Upper lobe of left lung (tissue), 4 donors: ENCODE measurements around the gene SH3GL2.

ENCODE experiments used
- POLR2A ChIP-seq, 4 donors: fragments of 450-650 bp; IDR thresholded peaks; one replicate each; pipeline ENCODE4 v1.5.1; 2016 to 2017; ENCODE audit warnings: antibody characterized with exemption in 4 of 4, mild to moderate bottlenecking in 2 of 4
- TF ChIP-seq, protein P1 (sequence below), 6 experiments: fragments of 450-650 bp in 4 of 6; fragments of 200-600 bp in 2 of 6; sonication (generic) in 2 of 6; IDR thresholded peaks; one replicate each; pipeline ENCODE4 v1.5.1; 2016 to 2019; ENCODE audit warnings: antibody characterized with exemption in 6 of 6

DNA sequence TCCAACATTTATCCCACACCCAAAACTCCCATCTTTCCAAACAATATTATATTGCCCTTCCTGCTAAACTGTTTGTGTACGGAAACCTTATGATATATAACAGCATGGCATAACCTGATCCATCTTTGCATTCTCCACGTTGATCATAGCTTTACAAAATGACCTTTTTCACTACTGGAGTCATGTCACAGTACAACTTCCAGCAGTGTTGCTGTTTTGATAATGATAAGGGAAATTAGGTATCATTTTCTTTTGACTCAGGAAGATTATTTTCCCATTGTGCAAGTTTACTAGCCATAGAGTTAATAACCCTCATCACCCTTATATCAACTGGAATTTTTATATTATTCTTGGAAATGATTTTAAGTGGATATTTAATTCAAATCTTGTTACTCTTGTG is 57.5 kb downstream of the SH3GL2 start:
- TF ChIP-seq, protein P1, sequence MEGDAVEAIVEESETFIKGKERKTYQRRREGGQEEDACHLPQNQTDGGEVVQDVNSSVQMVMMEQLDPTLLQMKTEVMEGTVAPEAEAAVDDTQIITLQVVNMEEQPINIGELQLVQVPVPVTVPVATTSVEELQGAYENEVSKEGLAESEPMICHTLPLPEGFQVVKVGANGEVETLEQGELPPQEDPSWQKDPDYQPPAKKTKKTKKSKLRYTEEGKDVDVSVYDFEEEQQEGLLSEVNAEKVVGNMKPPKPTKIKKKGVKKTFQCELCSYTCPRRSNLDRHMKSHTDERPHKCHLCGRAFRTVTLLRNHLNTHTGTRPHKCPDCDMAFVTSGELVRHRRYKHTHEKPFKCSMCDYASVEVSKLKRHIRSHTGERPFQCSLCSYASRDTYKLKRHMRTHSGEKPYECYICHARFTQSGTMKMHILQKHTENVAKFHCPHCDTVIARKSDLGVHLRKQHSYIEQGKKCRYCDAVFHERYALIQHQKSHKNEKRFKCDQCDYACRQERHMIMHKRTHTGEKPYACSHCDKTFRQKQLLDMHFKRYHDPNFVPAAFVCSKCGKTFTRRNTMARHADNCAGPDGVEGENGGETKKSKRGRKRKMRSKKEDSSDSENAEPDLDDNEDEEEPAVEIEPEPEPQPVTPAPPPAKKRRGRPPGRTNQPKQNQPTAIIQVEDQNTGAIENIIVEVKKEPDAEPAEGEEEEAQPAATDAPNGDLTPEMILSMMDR (IDR thresholded peaks at IDR 0.05): no peak
- no peak for TF ChIP-seq POLR2A (IDR thresholded peaks at IDR 0.05)
